GM06990 (cell line): ENCODE data around the gene ABLIM3.

Source experiments
- DNase-seq: peaks from one replicate; pipeline ENCODE4 v3.0.0-alpha.2; 2011; ENCODE audit not compliant: insufficient read length; ENCODE audit errors: extremely low read depth
- H3K27me3 ChIP-seq: replicated peaks from 2 replicates; pipeline ENCODE4 v1.6.0; 2011; ENCODE audit warnings: low read length; ENCODE audit not compliant: control insufficient read depth, insufficient read depth
- H3K36me3 ChIP-seq: 2 replicates; pipeline ENCODE4 v1.5.1; 2011; ENCODE audit warnings: low read length; ENCODE audit not compliant: control insufficient read depth, insufficient read depth
- H3K4me3 ChIP-seq: replicated peaks from 2 replicates; pipeline ENCODE4 v1.5.1; 2011; ENCODE audit warnings: low read depth, mild to moderate bottlenecking, control low read depth, low read length
- TF ChIP-seq, protein P1 (sequence below): IDR thresholded peaks from 2 replicates; pipeline ENCODE4 v1.5.1; 2011; ENCODE audit warnings: low read length, control low read depth, mild to moderate bottlenecking, inconsistent platforms; ENCODE audit not compliant: insufficient read depth, poor library complexity, severe bottlenecking

Gene ABLIM3

DNA sequence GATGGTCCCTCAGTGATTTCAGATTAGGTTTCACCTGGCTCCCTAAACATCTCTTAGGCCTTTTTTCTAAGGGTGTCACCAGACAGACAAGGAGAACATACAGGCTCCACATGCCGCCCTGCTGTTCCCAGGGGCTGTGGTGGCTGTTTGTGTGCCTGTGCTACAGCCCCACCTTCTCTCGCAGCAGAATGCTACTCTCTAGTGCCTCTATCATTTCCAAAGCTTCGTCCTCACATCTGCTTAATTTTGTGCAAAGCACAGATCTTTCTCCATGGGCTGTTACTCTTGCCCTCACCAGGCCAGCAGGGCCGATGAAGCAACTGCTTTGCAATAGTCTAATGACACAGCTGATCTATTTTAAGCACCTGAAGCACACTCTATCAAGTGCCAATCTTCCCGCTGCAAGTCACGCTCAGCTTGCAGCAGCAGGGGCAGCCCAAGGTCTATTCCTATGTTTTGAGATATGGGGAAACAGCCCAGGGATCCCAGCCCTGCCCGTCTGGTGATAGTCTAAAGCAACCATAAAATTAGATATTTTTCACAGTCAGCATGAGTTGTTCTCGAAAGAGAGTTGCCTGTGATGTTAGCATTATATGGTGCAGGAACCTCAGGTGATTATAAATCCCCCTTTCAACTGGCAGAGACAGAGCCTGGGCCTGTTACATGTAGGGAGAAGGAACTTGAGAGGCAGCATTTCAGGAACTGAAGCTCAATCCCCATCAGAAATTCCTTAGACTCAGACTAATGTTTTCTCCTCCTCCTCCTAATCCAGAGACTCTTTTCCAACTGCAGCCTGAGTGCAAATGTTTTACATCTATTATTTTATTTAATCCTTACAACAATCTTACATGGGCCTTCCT is 12.7 kb downstream of the ABLIM3 start:
- H3K27me3 ChIP-seq: no peaks in the 10 kb centered on the region; the same call in none of the 2 replicates
- H3K36me3 ChIP-seq: no peaks in the 10 kb centered on the region
- H3K4me3 ChIP-seq: no peak overlapping the region
- DNase-seq: no peak
- TF ChIP-seq, protein P1, sequence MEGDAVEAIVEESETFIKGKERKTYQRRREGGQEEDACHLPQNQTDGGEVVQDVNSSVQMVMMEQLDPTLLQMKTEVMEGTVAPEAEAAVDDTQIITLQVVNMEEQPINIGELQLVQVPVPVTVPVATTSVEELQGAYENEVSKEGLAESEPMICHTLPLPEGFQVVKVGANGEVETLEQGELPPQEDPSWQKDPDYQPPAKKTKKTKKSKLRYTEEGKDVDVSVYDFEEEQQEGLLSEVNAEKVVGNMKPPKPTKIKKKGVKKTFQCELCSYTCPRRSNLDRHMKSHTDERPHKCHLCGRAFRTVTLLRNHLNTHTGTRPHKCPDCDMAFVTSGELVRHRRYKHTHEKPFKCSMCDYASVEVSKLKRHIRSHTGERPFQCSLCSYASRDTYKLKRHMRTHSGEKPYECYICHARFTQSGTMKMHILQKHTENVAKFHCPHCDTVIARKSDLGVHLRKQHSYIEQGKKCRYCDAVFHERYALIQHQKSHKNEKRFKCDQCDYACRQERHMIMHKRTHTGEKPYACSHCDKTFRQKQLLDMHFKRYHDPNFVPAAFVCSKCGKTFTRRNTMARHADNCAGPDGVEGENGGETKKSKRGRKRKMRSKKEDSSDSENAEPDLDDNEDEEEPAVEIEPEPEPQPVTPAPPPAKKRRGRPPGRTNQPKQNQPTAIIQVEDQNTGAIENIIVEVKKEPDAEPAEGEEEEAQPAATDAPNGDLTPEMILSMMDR: no peak

DNA sequence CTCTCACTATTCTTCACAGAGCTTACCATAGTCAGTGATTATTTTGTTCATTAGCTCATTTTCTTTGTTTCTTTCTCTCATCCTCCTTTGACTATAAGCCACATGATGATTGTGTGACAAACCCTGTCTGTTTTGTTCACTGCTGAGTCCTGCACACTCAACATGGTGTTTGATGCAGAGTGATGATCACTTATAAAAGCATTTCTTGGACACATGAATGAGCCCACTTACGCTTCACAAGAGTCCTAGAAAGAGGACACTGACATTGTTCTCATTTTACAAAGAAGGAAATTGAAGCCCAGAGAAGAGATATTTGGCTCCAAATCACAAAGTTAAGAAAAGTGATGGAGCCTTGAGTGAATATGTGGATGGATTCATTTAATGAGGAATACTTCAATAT is 13.4 kb downstream of the ABLIM3 start:
- H3K27me3 ChIP-seq: no peaks in the 10 kb centered on the region; the same call in none of the 2 replicates
- no peak for DNase-seq
- H3K4me3 ChIP-seq: no peak overlapping the region
- TF ChIP-seq, protein P1: no peak
- H3K36me3 ChIP-seq: no peaks in the 10 kb centered on the region

DNA sequence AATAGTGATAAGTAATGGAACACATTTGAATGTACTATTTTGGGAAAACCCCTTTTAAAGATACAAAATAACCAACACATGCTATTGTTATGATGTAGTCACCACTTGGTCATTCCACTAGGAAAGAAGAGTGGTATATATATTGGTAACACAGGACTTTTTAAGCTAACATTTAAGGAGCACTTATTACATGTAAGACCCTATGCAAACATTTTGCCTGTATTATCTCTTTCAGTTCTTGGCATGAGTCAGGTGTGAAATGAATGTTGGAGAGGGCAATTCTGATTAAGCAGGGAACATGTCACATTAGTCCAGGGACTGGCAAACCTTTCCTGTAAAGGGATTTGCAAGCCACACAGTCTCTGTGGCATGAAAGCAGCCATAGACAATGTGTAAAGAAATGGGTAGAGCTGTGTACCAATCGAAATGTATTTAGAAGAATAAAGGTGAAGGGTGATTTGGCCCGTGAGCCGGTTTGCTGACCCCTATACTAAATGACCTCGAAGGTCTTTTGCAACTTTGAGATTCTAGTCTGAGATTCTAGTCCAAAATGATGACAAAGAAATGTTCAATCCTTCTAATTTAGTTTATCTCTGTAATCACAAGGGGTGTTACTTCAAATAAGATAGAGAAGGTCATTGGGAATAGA is 15.3 kb downstream of the ABLIM3 start:
- TF ChIP-seq, protein P1: no peak

DNA sequence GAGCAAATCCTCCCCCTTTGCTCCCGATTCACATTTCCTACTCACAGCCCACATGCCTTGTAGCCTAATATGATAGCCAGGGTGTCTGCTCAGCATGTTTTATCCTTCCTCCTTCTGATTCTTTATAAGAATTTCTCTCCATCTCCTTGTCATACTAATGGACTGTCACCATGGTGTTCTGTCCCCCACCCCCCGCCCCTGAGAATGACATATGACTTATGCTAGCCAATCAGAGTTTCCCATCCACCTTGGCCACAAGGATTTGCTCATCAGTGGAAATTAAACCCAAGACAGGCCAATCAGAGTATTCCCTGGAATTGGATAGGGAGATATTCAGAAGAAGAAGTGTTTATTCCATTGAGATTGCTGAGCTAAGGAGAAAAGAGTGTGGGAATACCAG is 16.0 kb downstream of the ABLIM3 start:
- TF ChIP-seq, protein P1: no peak
- no peak overlapping the region for H3K4me3 ChIP-seq
- DNase-seq: no peak
- H3K27me3 ChIP-seq: no peaks in the 10 kb centered on the region; the same call in 1 of the 2 replicates
- H3K36me3 ChIP-seq: no peaks in the 10 kb centered on the region

More for the DNA sequence above, 15.3 kb downstream of the ABLIM3 start:
- Histone ChIP-seq H3K36me3 (no peaks in the 10 kb centered on the region), H3K27me3 (no peaks in the 10 kb centered on the region; the same call in 1 of the 2 replicates), H3K4me3 (no peak overlapping the region)
- DNase-seq: no peak

DNA sequence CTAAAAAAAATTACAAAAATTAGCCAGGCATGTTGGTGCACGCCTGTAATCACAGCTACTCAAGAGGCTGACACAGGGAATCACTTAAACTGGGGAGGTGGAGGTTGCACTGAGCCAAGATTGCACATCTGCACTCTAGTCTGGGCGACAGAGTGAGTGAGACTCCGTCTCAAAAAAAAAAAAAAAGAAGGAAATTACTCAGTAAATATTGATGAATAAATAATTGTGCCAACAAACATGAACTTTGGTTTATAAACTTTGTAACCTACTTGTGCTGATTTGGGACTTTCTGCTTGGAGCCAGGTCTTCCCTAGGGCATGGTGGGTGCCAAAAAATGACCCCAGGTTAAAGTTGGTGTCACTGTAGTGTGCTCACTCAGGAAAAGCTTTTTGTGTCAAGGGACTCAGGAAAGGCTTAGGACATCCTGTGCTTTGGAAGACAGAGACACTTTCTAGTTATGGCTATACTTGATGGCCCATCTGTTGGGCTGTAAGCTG is 19.0 kb downstream of the ABLIM3 start:
- Histone ChIP-seq H3K36me3 (no peaks in the 10 kb centered on the region), H3K4me3 (no peak overlapping the region), H3K27me3 (no peaks in the 10 kb centered on the region)
- no peak for DNase-seq
- TF ChIP-seq, protein P1: no peak
